Left ventricle myocardium superior (tissue), 1 donor: ENCODE data around the gene WDR7. TPM values are rescaled to one million over a fixed set of nuclear protein-coding genes. Genes with fewer than 3 reads are reported as not detected.

Source experiments
- ATAC-seq: fragments of 200-7000 bp; cut with Tn5 transposase; one replicate; pipeline ENCODE4 v1.9.1; 2020; ENCODE audit warnings: mild to moderate bottlenecking, moderate library complexity
- DNase-seq: peaks from one replicate; pipeline ENCODE4 v3.0.0-alpha.2; 2020
- intact Hi-C: fragments of 100-400 bp; cut with micrococcal nuclease; formaldehyde crosslinking; loops from one replicate; pipeline ENCODE4 v1.11.0; 2022
- total RNA-seq: library from RNA; stranded (reverse); fragmentation: NEBNext Ultra II Directional; extraction: Animal tissue kit (Norgen Biotek cat#: 25700); gene quantifications from one replicate; pipeline ENCODE4 v1.2.1, GENCODE V29; 2021
- donor health status: DM: no; HTN: yes; CAD: no; lungs with severe emphysema.

Gene WDR7
- total RNA-seq, 1 donor from 2014 or later, result 25.8 TPM

DNA sequence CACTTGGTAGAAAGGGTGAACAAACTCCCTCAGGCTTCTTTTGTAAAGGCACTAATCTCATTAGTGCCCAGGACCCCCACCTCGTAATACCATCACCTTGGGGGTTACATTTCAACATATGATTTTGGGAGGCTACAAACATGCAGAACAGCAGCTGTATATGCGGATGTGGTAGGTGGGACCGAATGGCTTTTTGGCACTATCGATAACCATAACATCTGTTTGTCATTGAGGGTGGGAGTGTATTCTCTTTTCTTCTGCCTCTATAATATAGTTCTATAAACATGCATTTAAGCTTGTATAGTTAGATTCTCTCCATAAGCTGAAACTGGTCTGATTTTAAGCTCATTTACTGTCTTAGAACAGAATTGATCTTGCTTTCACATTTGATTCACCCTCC lies 256.6 kb downstream of the WDR7 start:
- DNase-seq (no peak), ATAC-seq (no peak)
- intact Hi-C loops, result no loop called here

DNA sequence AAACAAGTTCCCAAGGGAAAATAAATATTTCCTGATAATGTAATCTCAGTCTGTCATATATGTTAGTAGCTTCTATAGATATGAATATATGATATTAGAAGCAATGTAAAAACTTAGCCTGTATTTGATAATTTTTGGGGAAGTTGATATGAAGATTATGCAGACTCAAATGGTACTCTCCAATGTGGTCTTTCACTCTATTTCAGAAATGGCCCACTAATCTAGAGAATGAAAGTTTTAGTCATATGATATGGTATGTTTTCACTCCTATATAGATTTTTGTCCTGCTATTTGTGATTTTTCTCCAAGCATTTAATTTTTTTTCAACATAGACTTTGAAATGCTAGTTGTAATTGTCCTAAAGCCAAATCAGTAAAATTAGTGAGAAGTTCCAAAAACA lies 259.1 kb downstream of the WDR7 start:
- ATAC-seq (no peak), DNase-seq (no peak)
- intact Hi-C loops, result no loop called here

- ATAC-seq, result no peak
- intact Hi-C loops, result no loop called here
- DNase-seq, result no peak
These were observed 259.8 kb downstream of the WDR7 start for GRCh38 chr18:56910967-56911366.

- intact Hi-C loops, result no loop called here
These were observed 262.8 kb downstream of the WDR7 start for GRCh38 chr18:56913941-56914340.

GRCh38 chr18:56919190-56919589 lies 268.0 kb downstream of the WDR7 start:
- no peak for ATAC-seq
- intact Hi-C loops, result no loop called here
- DNase-seq, result no peak

More at GRCh38 chr18:56913941-56914340, 262.8 kb downstream of the WDR7 start:
- ATAC-seq (peak; percentile 21), DNase-seq (no peak)

DNA sequence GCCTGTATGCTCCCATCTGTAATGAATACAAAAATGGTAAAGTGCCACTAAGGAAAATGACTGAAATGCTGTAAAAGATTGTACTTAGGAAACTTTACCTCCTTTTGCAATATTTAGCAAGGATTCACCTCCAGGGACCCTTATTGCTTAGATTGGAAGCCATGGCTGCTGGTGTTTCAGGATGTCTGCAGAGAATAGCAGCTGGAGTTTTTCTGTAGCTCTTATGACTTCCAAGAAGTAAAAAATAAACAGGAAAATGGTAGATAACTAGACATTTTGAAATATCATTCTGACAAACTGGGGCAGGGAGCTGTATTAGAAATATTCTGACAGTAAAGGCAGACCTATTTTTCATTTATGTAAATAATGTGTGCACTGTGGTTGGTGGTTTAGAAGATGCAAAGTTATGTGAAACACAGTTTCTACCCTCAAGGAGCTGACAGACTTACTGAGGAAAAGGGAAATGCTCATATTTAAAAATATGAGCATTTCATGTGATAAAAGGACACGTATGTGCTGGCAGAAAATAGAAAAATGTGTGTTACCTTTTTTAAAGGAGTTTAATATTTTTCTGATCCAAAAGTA lies 270.8 kb downstream of the WDR7 start:
- no peak for DNase-seq
- ATAC-seq, result peak; percentile 48
- intact Hi-C loops, result no loop called here

DNA sequence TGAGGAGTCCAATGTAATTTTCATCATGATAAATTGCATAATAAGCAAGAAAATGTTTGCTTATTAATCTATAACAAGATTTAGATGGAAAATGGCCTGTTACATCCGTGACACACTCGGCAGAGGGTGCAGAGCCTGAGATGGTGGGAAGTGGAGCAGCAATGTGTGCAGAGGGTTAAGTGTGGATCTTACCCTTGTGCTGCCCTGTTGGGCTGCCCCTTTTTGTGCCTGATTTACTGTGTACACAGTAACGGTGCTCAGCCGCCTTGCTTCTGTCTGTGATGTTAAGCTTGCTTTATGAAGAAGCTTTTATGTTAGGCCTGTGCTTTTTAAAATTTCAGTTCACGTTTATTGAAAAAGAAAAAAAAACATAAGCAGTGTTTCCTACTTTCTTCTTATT lies 275.6 kb downstream of the WDR7 start:
- DNase-seq (no peak), ATAC-seq (no peak)
- intact Hi-C loops, result no loop called here

DNA sequence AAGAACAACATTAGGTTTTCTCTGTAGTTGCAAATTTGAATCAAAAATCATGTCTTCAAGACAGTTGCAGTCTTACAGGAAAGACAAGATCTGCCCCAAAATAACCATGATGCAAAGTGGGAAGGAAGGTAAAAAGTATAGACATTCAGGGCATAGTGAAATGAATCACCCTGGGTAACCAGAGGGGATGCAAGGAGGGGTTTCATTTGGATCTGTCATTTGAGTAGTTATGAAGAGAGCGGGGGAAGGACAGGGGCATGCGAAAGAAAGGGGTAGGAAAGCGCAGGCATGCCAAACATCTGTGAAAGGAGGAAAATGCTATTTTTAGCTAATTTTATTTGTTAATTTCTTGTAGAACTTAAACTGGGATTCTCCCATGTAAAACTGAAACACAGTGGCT lies 276.6 kb downstream of the WDR7 start:
- ATAC-seq, result no peak
- no peak for DNase-seq
- intact Hi-C loops, result no loop called here

- intact Hi-C loops, result no loop called here
- ATAC-seq (no peak), DNase-seq (no peak)
These were observed 278.7 kb downstream of the WDR7 start for GRCh38 chr18:56929886-56930285.

DNA sequence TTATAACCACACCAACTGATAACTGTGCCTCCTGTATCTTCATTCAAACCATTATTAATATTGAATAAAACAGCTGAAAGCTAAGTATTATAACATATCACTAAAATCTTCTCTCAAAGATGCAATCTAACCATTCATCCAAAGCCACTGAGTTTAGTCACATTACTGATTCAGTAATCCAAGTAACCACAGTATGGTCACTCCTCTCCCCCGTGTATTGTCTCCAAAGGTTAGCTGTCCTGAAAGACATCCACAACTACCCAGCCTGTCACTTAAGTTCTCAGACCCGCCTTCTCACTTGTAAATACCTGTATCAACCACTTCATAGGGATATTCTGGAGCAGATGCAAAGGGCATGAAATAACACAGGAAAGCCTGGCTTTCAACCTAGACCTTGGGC lies 282.3 kb downstream of the WDR7 start:
- intact Hi-C loops, result no loop called here
- DNase-seq, result no peak
- no peak for ATAC-seq

DNA sequence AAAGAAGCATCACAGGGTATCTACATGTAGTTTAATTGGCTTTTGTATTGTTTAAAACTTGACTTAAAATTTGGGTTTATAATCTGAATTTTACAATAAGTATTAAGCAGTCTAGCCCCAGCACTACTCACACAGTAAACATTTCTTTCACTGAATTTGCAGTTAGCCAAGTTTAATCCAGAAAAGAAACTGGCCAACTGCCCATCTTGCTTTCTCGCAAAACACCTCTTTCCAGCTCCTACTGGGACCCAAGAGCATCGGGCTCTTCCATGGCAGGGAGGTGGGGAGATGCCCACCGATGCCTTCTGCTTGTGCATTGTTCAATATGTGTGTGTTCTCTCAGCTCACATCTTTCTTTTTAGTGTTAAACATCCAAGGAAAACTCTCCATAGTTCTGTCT lies 283.0 kb downstream of the WDR7 start:
- intact Hi-C loops, result no loop called here
- no peak for ATAC-seq

DNA sequence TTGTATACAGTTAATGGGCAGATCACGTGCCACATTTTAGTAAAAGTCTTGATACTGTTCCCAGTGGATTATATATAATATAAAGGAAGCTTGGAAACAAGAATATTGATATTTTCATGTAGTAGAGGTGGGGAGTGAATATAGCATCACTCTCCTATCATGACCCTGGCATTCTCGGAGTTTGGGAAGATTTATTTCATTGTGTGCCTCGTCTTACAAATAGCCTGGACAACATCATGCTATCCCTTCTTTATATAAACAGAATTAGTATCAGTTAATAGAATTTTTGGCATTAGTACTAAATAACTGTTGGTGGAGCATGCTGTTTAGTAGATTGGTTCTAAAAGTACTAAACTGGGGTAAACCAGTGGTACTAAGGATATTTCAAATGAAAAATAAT lies 283.7 kb downstream of the WDR7 start:
- DNase-seq (no peak), ATAC-seq (no peak)
- intact Hi-C loops, result no loop called here

More for the DNA sequence above, 283.0 kb downstream of the WDR7 start:
- no peak for DNase-seq

GRCh38 chr18:56935434-56936040 lies 284.4 kb downstream of the WDR7 start:
- ATAC-seq (no peak), DNase-seq (no peak)
- intact Hi-C loops, result no loop called here

GRCh38 chr18:56936457-56936856 lies 285.3 kb downstream of the WDR7 start:
- intact Hi-C loops, result no loop called here
- no peak for ATAC-seq
- no peak for DNase-seq

GRCh38 chr18:56937874-56938430 lies 286.8 kb downstream of the WDR7 start:
- no peak for DNase-seq
- ATAC-seq, result no peak
- intact Hi-C loops, result no loop called here

DNA sequence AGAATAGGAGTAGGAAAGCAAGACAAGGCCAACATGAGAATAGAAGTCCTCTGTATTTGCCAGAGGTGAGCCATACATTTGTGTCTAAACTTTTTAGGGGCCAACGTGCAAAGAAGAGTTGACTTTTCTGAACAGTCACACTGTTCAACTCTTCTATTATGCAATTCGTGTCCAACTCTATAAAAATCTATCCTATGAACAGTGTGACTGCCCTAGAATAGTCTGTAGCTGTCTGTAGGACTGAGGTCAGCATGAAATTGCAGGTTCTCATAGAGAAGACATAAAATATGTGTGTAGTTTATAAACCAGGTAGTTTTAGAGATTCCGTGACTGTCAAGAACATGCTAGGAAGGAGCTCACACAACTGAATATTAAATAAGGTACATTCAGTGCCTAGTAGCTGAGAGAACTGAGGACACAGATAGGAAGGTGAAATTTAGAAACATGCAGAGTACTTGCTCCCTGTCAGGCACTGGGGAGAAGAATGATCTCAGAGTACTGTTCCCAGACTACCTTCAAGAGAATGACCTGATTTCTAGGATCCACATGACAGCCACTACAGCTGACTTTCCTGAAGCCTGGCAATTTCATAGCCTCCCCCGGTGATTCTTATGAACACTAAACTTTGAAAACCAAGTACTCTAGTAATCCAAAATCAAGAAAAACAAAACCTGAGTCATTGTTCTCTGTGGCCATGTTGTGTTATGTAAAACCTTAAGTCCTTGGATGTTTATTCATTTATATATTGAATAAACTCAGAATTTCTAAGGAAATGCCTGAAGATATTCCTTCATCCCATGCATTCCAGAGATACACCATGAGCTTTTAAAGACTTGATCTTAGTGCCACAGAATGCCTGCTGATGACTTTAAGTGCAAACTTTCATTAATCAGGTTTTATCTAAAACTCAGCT lies 294.3 kb downstream of the WDR7 start:
- intact Hi-C loops, result no loop called here
- no peak for DNase-seq
- ATAC-seq, result peak; percentile 99

DNA sequence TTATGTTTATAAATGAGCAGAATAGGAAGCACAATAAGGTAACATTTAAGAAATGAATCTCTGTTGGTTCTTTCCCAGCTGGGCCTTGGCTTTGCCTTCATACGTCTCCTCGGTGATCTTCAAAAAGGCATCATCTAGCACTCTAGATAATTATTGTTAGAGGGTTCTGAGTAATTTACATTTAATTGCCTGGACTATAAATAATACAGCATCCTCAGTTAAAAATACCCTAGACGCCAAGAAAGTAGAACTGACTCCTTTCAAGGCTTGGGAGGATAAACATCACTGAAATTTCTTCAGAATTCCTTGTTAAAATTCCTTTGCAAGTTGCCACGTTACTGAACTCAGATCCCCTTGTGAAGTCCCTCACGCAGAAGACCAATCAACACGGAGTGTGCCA lies 296.1 kb downstream of the WDR7 start:
- DNase-seq (no peak), ATAC-seq (no peak)
- intact Hi-C loops, result no loop called here

DNA sequence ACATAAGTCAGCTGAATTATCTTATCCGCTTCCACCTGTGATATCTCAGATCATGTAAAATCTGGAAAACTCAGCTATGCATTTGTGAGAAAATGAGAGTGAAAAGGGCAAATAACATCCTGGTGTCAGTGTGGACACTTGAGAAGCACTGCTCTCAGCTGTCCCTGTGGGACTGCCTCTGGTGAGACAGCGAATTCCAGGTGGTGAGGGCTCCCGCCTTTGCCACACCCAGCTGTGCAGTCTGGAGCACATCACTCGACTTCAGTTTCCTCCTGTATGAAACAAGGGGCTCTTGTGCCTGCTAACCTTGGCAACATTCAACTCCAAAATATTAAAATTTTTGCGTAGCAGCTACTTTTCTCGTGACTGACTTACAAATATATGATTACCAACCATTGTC lies 300.9 kb downstream of the WDR7 start:
- ATAC-seq (no peak), DNase-seq (no peak)
- intact Hi-C loops, result no loop called here

DNA sequence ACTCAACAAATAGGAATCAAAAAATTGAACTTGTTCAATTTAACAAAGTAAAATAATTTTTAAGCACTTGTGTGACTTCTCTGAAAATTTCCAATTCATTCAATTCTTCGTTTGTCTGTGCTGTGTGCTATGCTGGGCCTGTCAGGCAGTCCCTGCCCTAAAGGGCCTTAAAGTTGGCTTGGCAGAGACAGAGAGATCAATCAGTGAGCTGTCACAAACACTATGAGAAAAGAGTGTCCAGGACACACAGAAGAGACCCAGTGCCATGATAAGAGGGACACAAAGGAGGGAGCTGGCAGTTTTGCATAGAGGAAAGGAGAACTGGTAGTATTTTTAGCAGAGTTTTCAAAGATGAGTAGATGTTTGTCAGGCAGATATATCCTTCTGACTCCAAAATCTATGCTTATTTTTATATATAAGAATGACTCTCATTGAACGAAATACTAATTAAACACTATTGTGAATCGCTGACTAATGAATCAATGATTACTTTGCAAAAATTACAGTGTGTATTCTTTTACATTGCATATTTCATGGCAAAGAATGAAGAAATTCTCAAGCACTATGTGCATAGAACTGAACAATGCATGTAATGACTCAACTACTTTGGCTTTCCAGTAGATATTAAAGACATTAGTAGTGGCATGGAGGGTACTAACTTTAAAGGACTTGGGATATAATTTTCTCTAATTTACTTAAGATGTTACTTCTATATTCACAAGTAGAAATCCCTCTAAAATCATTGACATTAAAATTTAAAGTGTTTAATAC lies 302.5 kb downstream of the WDR7 start:
- intact Hi-C loops, result no loop called here
- DNase-seq, result no peak
- ATAC-seq, result peak; percentile 97
